Measurements from ENCODE around the gene MPV17L.
"Not testable (repeated sequence)": the region's sequence is repeated elsewhere in the genome, so short reads cannot be mapped to it uniquely, and the experiment has no call there.

The MPV17L gene

DNA sequence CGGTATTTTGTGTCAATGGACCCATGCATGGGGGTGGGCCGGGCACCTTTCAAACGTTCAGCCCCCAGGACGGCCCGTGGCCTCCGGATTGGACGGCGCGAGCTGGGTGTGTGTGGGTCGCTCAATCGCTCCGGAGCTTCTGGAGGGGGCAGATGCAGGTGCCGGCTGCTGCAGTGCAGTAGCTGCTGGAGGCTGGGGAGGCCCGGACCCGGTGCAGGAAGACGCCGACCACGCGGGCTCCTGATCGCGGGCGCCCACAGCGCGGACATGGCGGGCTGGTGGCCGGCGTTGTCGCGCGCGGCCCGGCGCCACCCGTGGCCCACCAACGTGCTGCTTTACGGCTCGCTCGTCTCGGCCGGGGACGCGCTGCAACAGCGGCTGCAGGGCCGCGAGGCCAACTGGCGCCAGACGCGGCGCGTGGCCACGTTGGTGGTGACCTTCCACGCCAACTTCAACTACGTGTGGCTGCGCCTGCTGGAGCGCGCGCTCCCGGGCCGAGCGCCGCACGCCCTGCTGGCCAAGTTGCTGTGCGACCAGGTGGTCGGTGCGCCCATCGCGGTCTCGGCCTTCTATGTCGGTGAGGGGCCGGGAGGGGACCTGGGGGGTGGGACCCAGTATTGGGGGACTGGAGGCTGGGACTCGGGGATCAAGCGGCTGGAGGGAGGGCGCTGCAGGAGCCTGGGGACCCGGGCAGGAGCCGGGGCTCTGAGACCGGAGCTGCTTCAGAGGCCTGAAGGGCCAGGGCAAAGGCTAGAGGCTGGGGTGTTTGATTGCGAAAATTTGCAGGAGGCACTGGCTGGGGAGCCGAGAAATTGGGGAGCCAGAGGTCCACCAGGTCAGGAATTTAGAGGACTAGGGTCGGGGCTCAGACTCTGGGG, at the start of gene MPV17L:
MPV17L (plus strand) TSS at position 124 of the 878 bp plus-strand sequence; CDS start at position 268, 144 bp downstream.
- H3K9ac ChIP-seq (ENCODE audit: low read depth in 1 of 2, low read length in 2 of 2): peak within 1 kb of the TSS; percentile 18 to 32
- not testable (repeated sequence) for H3K4me1 ChIP-seq (ENCODE audit: control insufficient read depth in 1 of 2, insufficient read depth in 2 of 2, low read length in 2 of 2); H3K27me3 ChIP-seq (ENCODE audit: control insufficient read depth in 1 of 2, insufficient read depth in 2 of 2, low read length in 2 of 2); H3K36me3 ChIP-seq (ENCODE audit: control insufficient read depth in 1 of 2, insufficient read depth in 2 of 2, low read length in 2 of 2); H3K9me3 ChIP-seq (ENCODE audit: control insufficient read depth in 1 of 2, low read length in 2 of 2)
- peak within 1 kb of the TSS; percentile 56 to 64 for H3K4me3 ChIP-seq (ENCODE audit: low read depth in 1 of 2, low read length in 2 of 2)
- H3K27ac ChIP-seq (ENCODE audit: low read depth, low read length): peak within 1 kb of the TSS; percentile 42

DNA sequence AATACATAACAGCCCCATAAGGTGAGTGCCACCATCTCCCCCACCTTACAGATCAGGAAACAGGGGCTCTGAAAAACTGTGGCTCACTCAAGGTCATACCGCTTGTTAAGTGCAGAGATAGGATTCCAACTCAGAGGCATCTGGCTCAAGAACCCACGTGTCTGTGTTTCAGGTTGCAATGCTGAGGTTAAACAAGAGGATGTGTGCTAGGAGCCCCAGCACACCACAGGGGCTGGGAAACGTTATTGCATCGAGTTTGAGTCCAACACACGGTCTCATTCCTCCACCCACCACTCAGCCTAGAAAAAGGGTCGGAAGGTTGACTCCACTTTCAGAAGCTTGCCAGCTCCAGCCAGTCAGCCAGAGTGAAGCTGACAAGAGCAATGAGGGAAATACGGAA, 46.8 kb upstream of the MPV17L start:
- not testable (repeated sequence) for H3K9me3 ChIP-seq (ENCODE audit: control insufficient read depth in 1 of 2, low read length in 2 of 2); H3K4me3 ChIP-seq (ENCODE audit: low read depth in 1 of 2, low read length in 2 of 2); H3K36me3 ChIP-seq (ENCODE audit: control insufficient read depth in 1 of 2, insufficient read depth in 2 of 2, low read length in 2 of 2); H3K27ac ChIP-seq (ENCODE audit: low read depth, low read length); H3K4me1 ChIP-seq (ENCODE audit: control insufficient read depth in 1 of 2, insufficient read depth in 2 of 2, low read length in 2 of 2); H3K9ac ChIP-seq (ENCODE audit: low read depth in 1 of 2, low read length in 2 of 2); H3K27me3 ChIP-seq (ENCODE audit: control insufficient read depth in 1 of 2, insufficient read depth in 2 of 2, low read length in 2 of 2)

DNA sequence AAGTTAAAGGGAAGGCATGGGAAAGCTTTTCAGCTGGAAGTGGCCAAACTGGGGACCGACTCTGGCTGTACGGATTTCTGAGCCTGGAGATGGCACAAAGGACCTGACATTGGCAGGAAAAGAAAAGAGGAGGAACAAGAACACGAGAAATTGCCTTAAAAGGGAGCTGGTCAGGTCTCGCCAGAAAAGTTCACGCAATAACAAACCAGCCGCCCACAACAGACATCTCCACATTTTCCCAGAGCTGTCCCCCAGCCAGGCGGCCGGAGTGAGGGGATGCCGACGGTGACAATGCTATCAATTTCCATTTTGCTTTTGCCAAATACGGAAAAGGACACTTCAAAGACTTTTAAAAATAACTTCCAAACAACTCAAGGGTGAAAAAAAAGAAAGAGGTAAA, 44.3 kb upstream of the MPV17L start:
- not testable (repeated sequence) for H3K4me3 ChIP-seq (ENCODE audit: low read depth in 1 of 2, low read length in 2 of 2); H3K4me1 ChIP-seq (ENCODE audit: control insufficient read depth in 1 of 2, insufficient read depth in 2 of 2, low read length in 2 of 2); H3K36me3 ChIP-seq (ENCODE audit: control insufficient read depth in 1 of 2, insufficient read depth in 2 of 2, low read length in 2 of 2); H3K27me3 ChIP-seq (ENCODE audit: control insufficient read depth in 1 of 2, insufficient read depth in 2 of 2, low read length in 2 of 2); H3K9me3 ChIP-seq (ENCODE audit: control insufficient read depth in 1 of 2, low read length in 2 of 2); H3K9ac ChIP-seq (ENCODE audit: low read depth in 1 of 2, low read length in 2 of 2); H3K27ac ChIP-seq (ENCODE audit: low read depth, low read length)

DNA sequence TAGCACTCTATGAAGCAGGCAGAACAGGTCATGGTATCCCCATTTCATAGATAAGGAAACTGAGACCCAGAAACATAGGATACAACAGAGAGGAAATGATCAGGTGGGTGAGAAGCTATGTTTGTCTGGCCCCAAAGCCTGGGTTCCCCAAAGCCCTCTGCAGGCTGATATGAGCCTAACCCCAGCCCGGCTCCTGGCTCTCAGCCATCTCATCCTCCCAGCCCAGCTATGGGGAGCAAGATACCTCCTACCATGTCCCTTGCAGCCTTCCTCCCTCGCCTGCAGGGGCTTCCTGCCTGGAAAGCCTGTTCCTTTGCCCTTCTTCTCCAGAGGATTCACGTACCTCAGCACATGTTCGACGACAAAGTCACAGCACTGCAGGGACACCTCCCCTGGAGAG, 43.8 kb upstream of the MPV17L start:
- not testable (repeated sequence) for H3K27me3 ChIP-seq (ENCODE audit: control insufficient read depth in 1 of 2, insufficient read depth in 2 of 2, low read length in 2 of 2); H3K4me3 ChIP-seq (ENCODE audit: low read depth in 1 of 2, low read length in 2 of 2); H3K9ac ChIP-seq (ENCODE audit: low read depth in 1 of 2, low read length in 2 of 2); H3K4me1 ChIP-seq (ENCODE audit: control insufficient read depth in 1 of 2, insufficient read depth in 2 of 2, low read length in 2 of 2); H3K27ac ChIP-seq (ENCODE audit: low read depth, low read length); H3K36me3 ChIP-seq (ENCODE audit: control insufficient read depth in 1 of 2, insufficient read depth in 2 of 2, low read length in 2 of 2); H3K9me3 ChIP-seq (ENCODE audit: control insufficient read depth in 1 of 2, low read length in 2 of 2)

DNA sequence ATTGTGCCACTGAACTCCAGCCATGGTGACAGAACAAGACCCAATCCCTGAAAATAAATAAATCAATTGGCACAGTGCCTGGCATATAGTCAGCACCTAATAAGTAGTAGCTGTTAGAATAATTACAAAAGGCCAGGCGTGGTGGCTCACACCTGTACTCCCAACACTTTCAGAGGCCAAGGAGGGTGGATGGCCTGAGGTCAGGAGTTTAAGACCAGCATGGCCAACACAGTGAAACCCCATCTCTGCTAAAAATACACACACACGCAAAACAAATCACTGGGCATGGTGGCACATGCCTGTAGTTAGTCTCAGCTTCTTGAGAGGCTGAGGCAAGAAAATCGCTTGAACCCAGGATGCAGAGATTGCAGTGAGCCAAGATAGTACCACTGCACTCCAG, 42.7 kb upstream of the MPV17L start:
- not testable (repeated sequence) for H3K27ac ChIP-seq (ENCODE audit: low read depth, low read length); H3K9me3 ChIP-seq (ENCODE audit: control insufficient read depth in 1 of 2, low read length in 2 of 2); H3K36me3 ChIP-seq (ENCODE audit: control insufficient read depth in 1 of 2, insufficient read depth in 2 of 2, low read length in 2 of 2); H3K9ac ChIP-seq (ENCODE audit: low read depth in 1 of 2, low read length in 2 of 2); H3K27me3 ChIP-seq (ENCODE audit: control insufficient read depth in 1 of 2, insufficient read depth in 2 of 2, low read length in 2 of 2); H3K4me1 ChIP-seq (ENCODE audit: control insufficient read depth in 1 of 2, insufficient read depth in 2 of 2, low read length in 2 of 2); H3K4me3 ChIP-seq (ENCODE audit: low read depth in 1 of 2, low read length in 2 of 2)

DNA sequence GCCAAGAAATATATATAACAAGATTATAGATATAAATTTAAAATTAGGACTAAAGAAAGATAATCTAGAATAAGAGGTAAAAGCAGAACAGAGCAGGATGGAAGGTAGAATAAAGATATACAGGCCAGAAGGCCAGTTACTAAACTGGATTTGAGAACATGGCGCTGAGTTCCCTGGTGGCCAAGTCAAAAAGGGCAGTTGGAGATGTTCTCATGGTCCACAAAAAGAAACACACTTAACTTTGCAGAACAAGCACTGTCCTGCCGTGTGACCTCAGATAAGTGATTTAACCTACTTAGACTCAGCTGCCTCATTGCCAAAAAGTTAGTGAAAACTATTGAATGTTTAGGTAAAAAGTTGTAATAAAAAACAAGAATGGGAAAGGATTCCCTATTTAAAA, 40.7 kb upstream of the MPV17L start:
- not testable (repeated sequence) for H3K27ac ChIP-seq (ENCODE audit: low read depth, low read length); H3K9ac ChIP-seq (ENCODE audit: low read depth in 1 of 2, low read length in 2 of 2); H3K4me1 ChIP-seq (ENCODE audit: control insufficient read depth in 1 of 2, insufficient read depth in 2 of 2, low read length in 2 of 2); H3K4me3 ChIP-seq (ENCODE audit: low read depth in 1 of 2, low read length in 2 of 2); H3K9me3 ChIP-seq (ENCODE audit: control insufficient read depth in 1 of 2, low read length in 2 of 2); H3K36me3 ChIP-seq (ENCODE audit: control insufficient read depth in 1 of 2, insufficient read depth in 2 of 2, low read length in 2 of 2); H3K27me3 ChIP-seq (ENCODE audit: control insufficient read depth in 1 of 2, insufficient read depth in 2 of 2, low read length in 2 of 2)

DNA sequence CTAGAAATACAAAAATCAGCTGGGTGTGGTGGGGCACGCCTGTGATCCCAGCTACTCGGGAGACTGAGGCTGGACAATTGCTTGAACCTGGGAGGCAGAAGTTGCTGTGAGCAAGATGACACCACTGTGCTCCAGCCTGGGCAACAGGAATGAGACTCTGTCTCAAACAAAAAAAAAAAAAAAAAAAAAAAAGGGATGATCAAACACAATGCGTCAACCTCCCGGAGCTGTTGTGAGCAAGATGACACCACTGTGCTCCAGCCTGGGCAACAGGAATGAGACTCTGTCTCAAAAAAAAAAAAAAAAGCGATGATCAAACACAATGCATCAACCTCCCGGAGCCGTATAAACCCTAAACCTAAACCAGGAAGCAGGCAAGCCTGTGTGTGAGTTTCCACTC, 38.1 kb upstream of the MPV17L start:
- not testable (repeated sequence) for H3K4me1 ChIP-seq (ENCODE audit: control insufficient read depth in 1 of 2, insufficient read depth in 2 of 2, low read length in 2 of 2); H3K27me3 ChIP-seq (ENCODE audit: control insufficient read depth in 1 of 2, insufficient read depth in 2 of 2, low read length in 2 of 2); H3K36me3 ChIP-seq (ENCODE audit: control insufficient read depth in 1 of 2, insufficient read depth in 2 of 2, low read length in 2 of 2); H3K9ac ChIP-seq (ENCODE audit: low read depth in 1 of 2, low read length in 2 of 2); H3K9me3 ChIP-seq (ENCODE audit: control insufficient read depth in 1 of 2, low read length in 2 of 2); H3K4me3 ChIP-seq (ENCODE audit: low read depth in 1 of 2, low read length in 2 of 2); H3K27ac ChIP-seq (ENCODE audit: low read depth, low read length)

DNA sequence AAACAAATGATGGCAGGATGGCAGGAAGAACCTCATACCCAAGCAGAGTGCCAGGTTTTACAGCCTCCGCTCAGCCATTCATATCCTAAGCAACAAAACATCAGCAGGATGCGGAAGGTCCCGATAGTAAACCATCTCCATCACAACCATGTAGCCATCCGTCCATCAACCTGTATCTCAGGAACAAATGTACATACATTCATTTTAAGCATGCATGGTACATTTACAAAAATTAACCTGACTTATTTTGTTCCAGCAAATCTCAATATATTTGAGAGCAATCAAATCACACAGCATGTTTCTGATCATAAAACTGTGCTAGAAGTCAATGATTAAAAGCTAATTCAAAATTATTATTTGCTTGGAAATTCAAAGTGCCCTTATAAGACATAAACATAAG, 17.4 kb upstream of the MPV17L start, which contains the start of gene NPIPA5:
NPIPA5 (minus strand) TSS at position 101 of the 400 bp plus-strand sequence; CDS start at position 101, 0 bp downstream.
- H3K27me3 ChIP-seq (ENCODE audit: control insufficient read depth in 1 of 2, insufficient read depth in 2 of 2, low read length in 2 of 2): not testable (repeated sequence)

DNA sequence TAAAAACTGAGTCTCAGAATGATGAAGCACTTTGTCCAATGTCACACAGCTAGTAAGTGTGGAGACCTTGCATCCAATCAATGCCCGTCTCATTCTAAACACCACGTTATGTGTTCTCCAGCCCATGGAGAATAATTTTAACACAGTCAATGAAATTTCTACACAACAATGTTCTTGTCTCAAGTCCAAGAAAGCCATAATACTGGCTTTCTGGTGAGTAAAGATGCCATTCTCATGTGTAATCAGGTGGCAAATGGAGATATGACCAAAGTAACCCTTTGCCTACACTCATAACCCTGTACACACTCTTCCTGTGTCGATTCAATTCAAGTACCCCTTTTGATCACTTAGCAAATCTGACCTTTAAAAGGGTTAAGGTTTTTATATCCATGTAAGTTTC, 12.7 kb upstream of the MPV17L start:
- H3K36me3 ChIP-seq (ENCODE audit: control insufficient read depth in 1 of 2, insufficient read depth in 2 of 2, low read length in 2 of 2); H3K9me3 ChIP-seq (ENCODE audit: control insufficient read depth in 1 of 2, low read length in 2 of 2); H3K27me3 ChIP-seq (ENCODE audit: control insufficient read depth in 1 of 2, insufficient read depth in 2 of 2, low read length in 2 of 2); H3K4me3 ChIP-seq (ENCODE audit: low read depth in 1 of 2, low read length in 2 of 2); H3K4me1 ChIP-seq (ENCODE audit: control insufficient read depth in 1 of 2, insufficient read depth in 2 of 2, low read length in 2 of 2); H3K9ac ChIP-seq (ENCODE audit: low read depth in 1 of 2, low read length in 2 of 2); H3K27ac ChIP-seq (ENCODE audit: low read depth, low read length): not testable (repeated sequence)

More for the DNA sequence above, 17.4 kb upstream of the MPV17L start, which contains the start of gene NPIPA5:
- not testable (repeated sequence) for H3K9ac ChIP-seq (ENCODE audit: low read depth in 1 of 2, low read length in 2 of 2); H3K9me3 ChIP-seq (ENCODE audit: control insufficient read depth in 1 of 2, low read length in 2 of 2); H3K36me3 ChIP-seq (ENCODE audit: control insufficient read depth in 1 of 2, insufficient read depth in 2 of 2, low read length in 2 of 2); H3K4me3 ChIP-seq (ENCODE audit: low read depth in 1 of 2, low read length in 2 of 2); H3K4me1 ChIP-seq (ENCODE audit: control insufficient read depth in 1 of 2, insufficient read depth in 2 of 2, low read length in 2 of 2); H3K27ac ChIP-seq (ENCODE audit: low read depth, low read length)

DNA sequence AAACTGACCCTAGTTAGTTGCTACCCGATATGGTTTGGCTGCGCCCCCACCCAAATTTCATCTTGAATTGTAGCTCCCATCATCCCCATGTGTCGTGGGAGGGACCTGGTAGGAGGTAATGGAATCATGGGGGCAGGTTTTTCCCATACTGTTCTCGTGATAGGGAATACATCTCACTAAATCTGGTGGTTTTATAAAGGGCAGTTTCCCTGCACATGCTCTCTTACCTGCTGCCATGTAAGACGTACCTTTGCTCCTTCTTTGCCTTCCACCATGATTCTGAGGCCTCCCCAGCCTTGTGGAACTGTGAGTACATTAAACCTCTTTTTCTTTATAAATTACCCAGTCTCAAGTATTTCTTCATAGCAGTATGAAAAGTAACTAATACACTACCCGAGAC, 7.5 kb upstream of the MPV17L start:
- H3K4me3 ChIP-seq (ENCODE audit: low read depth in 1 of 2, low read length in 2 of 2); H3K4me1 ChIP-seq (ENCODE audit: control insufficient read depth in 1 of 2, insufficient read depth in 2 of 2, low read length in 2 of 2); H3K27ac ChIP-seq (ENCODE audit: low read depth, low read length); H3K9ac ChIP-seq (ENCODE audit: low read depth in 1 of 2, low read length in 2 of 2); H3K36me3 ChIP-seq (ENCODE audit: control insufficient read depth in 1 of 2, insufficient read depth in 2 of 2, low read length in 2 of 2); H3K9me3 ChIP-seq (ENCODE audit: control insufficient read depth in 1 of 2, low read length in 2 of 2); H3K27me3 ChIP-seq (ENCODE audit: control insufficient read depth in 1 of 2, insufficient read depth in 2 of 2, low read length in 2 of 2): not testable (repeated sequence)

Data from duodenal mucosa (tissue), 2 donors.